OCI-LY3 (cell line): ENCODE data around the gene TSPAN9.

Experiments
- CTCF ChIP-seq: fragments of 200-600, 300-600 bp; sonication (generic); IDR thresholded peaks from 2 replicates; pipeline ENCODE4 v1.5.1; 2014; ENCODE audit warnings: antibody characterized with exemption, low read length, low read depth
- EZH2phosphoT487 ChIP-seq: fragments of 200-600 bp; shearing (Covaris generic); IDR thresholded peaks from 2 replicates; pipeline ENCODE4 v1.6.1; 2018; ENCODE audit warnings: antibody characterized with exemption, mixed run types, low read depth

GRCh38 chr12:3279415-3279780 lies 202.2 kb downstream of the TSPAN9 start:
- no peak for TF ChIP-seq CTCF
- no peak for TF ChIP-seq EZH2phosphoT487
